ENCODE results near the gene ITPRIP. TPM values are rescaled to one million over a fixed set of nuclear protein-coding genes. Genes with fewer than 3 reads are reported as not detected.

The ITPRIP gene
- total RNA-seq, 4 donors from 2014 or later = 18.1 to 31.5 (median 22.8) TPM

DNA sequence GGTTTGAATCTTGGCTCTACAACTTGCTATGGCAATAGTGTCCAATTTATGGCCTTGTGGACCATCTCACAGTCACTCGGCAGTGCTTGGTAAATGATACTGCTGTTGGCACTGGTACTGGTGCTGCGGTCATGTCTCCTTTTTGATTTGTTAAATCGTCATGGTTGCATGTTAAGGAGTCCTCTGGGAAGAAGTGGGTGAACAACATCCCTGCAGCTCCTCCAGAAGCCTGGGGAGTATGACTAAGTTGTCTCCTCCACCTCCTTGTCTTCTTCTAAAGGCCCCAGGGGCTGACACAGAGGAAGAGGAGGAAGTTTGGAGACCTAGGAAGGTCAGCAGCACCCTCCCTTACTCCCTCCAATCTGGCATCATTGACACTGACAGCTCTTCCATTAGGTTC is 8.5 kb downstream of the ITPRIP start:
- H3K27me3 ChIP-seq = no peaks in the 10 kb centered on the region
- H3K4me1 ChIP-seq = peaks cover 41 to 100% (median 99%) of the 10 kb centered on the region in 3 donors
- no peaks in the 10 kb centered on the region for H3K9me3 ChIP-seq
- ATAC-seq = peak; percentile 0
- peak overlapping the region; percentile 95 to 100 (median 98) for H3K27ac ChIP-seq
- WGBS, 2 donors (ENCODE audit: low coverage in 1 of 2) = 4 to 20% methylated on average over 1 to 3 of the region's 3 CpGs
- H3K4me3 ChIP-seq = no peak overlapping the region
- H3K36me3 ChIP-seq = peaks cover 0 to 5% of the 10 kb centered on the region in 2 donors
- TF ChIP-seq POLR2A (IDR thresholded peaks at IDR 0.05) (no peak), EP300 (IDR thresholded peaks at IDR 0.05) (no peak), POLR2AphosphoS5 (IDR thresholded peaks at IDR 0.05) (no peak)
- TF ChIP-seq, protein P1, sequence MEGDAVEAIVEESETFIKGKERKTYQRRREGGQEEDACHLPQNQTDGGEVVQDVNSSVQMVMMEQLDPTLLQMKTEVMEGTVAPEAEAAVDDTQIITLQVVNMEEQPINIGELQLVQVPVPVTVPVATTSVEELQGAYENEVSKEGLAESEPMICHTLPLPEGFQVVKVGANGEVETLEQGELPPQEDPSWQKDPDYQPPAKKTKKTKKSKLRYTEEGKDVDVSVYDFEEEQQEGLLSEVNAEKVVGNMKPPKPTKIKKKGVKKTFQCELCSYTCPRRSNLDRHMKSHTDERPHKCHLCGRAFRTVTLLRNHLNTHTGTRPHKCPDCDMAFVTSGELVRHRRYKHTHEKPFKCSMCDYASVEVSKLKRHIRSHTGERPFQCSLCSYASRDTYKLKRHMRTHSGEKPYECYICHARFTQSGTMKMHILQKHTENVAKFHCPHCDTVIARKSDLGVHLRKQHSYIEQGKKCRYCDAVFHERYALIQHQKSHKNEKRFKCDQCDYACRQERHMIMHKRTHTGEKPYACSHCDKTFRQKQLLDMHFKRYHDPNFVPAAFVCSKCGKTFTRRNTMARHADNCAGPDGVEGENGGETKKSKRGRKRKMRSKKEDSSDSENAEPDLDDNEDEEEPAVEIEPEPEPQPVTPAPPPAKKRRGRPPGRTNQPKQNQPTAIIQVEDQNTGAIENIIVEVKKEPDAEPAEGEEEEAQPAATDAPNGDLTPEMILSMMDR (IDR thresholded peaks at IDR 0.05) = no peak

DNA sequence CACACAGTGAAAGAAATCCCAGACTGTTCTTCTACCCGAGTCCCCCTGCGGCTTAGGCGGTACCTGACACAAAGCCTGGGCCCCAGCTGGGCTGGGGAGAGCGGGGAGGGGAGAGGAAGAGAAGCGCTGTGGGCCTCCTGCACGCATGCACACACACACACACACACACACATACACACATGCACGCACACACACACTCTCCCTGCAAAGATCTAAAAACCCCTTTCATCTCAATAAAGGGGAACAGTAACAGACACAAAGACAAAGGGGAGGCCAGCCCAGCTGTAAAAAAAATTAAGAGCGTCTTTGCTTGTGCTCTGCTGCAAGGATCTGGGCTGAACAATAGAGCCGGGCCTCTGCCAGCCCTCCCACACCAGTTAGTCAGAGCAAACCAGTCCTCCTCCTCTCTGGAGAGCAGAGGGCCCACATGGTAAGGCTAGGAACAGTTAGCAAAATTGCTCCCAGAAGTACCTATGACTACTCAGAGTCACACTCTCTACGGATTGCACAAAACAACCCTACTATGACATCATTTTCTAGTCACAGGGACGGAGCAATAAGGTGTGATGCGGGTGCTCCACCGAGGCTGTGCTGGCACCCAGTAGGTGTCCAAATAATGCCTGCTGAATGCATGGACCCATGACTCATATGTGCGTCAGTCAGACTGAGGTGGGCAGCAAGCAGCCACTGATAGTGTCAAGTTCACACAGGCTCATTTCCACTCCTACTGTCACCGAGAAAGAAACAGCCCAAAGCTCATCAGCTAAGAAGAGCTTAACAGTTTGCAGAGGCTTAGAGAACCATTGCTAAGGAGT is 9.2 kb downstream of the ITPRIP start:
- Histone ChIP-seq H3K9me3 (no peaks in the 10 kb centered on the region), H3K36me3 (no peaks in the 10 kb centered on the region), H3K4me1 (peaks cover 41 to 100% (median 97%) of the 10 kb centered on the region in 3 donors), H3K27me3 (no peaks in the 10 kb centered on the region), H3K4me3 (peak overlapping the region in 1 of 2 donors; percentile 31), H3K27ac (peak overlapping the region; percentile 95 to 100 (median 98))
- TF ChIP-seq EP300 (IDR thresholded peaks at IDR 0.05) (no peak), POLR2AphosphoS5 (IDR thresholded peaks at IDR 0.05) (peak; percentile 79)
- ATAC-seq = peak; percentile 55
- 0 to 19% methylated on average over 1 to 4 of the region's 15 CpGs for whole genome bisulfite sequencing, 2 donors (ENCODE audit: low coverage in 1 of 2)

DNA sequence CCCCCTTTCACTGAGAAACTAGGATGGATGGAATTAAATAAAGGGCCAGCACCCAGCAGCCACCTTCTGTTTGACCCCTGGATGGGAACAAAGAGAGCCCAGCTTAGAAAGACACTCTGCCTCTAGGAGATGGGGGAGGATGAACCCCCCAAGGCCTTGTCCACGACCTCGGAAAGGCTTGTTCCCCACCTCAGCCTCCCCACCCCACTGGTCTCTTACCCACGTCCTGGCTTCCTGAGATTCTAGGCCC is 9.7 kb downstream of the ITPRIP start:
- H3K27ac ChIP-seq = peak overlapping the region; percentile 95 to 100 (median 98)
- peaks cover 41 to 100% (median 97%) of the 10 kb centered on the region in 3 donors for H3K4me1 ChIP-seq
- H3K36me3 ChIP-seq = no peaks in the 10 kb centered on the region
- no peak for ATAC-seq
- H3K27me3 ChIP-seq = no peaks in the 10 kb centered on the region
- no CpG with 5 or more reads among the region's 3 CpGs for WGBS, 2 donors (ENCODE audit: low coverage in 1 of 2)
- H3K4me3 ChIP-seq = peak overlapping the region in 1 of 2 donors; percentile 31
- no peak for TF ChIP-seq POLR2AphosphoS5 (IDR thresholded peaks at IDR 0.05)
- TF ChIP-seq POLR2A (IDR thresholded peaks at IDR 0.05) = no peak
- TF ChIP-seq EP300 (IDR thresholded peaks at IDR 0.05) = no peak
- TF ChIP-seq, protein P1 (IDR thresholded peaks at IDR 0.05) = peak in 1 of 4 experiments; percentile 5
- H3K9me3 ChIP-seq = no peaks in the 10 kb centered on the region

DNA sequence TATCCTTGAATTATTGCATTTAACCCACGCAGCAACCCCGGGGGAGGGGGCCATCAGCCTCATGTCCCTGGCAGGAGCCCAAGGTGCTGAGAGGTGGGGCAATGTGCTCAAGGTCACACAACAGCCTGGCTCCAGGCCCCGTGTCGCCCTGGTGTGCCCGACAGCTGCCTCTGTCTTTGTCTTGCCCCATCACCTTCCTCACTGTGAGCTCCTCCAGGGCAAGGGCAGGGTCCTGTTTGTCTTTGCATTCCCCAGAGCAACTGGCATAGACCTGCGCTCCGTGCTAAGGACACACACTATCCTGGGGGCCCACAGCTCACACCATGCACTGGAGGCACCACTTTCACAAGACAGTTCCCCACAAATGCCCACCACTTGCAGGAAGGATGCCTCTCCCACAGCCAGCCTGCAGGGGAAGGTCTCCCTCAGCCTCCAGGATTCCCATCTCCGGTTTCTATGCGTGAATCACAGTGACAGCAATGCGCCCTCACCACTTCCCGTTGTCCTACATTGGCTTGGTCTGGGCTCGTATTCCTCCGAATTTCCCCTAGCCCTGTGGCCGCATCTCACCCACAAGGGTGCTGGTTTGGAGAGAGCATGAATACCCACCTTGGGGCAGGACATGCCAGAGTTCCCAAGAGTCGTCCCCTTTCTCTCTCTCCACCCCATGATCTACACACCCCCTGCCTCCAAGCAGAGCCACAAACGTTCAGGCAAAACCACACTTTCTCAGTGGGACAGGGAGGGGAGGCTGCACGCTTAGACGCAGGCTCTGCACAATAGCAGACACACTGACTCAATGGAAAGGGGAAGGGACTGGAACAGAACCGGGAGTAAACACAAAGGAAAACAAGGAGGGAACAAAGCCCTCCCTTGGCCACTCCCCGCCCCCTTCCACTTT is 10.3 kb downstream of the ITPRIP start:
- Histone ChIP-seq H3K27ac (peak overlapping the region; percentile 95 to 100 (median 98)), H3K9me3 (no peaks in the 10 kb centered on the region), H3K27me3 (no peaks in the 10 kb centered on the region), H3K4me1 (peaks cover 41 to 100% (median 97%) of the 10 kb centered on the region in 3 donors), H3K36me3 (no peaks in the 10 kb centered on the region), H3K4me3 (peak overlapping the region in 1 of 2 donors; percentile 31)
- TF ChIP-seq, protein P1 (IDR thresholded peaks at IDR 0.05) = peak in 1 of 4 experiments; percentile 11
- no peak for TF ChIP-seq POLR2A (IDR thresholded peaks at IDR 0.05)
- no peak for ATAC-seq
- WGBS, 2 donors (ENCODE audit: low coverage in 1 of 2) = 45% methylated on average over 11 of the region's 20 CpGs; no CpG with 5 or more reads in 1 of the 2 donors

DNA sequence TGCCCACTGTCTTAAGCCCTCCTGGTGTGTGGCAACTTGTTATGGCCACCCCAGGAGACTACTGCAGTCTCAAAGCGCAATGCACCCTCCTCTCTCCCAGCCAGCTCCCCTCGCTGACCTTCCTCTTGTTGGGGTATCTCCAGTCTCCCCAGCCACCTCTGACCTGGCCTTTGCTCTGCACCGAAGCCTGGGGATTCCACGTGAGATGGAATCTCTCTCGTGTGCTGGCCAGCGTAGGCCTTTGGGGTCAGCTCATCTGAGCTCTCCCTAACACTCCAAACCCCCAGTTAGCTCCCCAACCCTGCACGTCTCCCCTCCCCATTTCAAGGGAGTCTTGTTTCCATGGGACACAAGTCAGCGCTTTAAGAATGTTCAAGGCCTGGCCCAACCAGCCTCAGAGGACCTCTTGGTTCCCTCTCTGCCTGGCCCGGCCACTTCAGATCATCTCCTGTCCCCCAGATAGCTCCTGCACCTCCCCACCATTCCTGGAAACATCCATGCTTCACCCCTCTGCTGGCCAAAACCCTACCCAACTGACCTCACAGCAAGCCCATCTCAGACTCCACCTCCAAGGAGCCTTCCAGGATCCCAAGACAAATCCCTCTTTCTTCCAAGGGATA is 11.2 kb downstream of the ITPRIP start:
- Histone ChIP-seq H3K4me3 (no peak overlapping the region), H3K27ac (peak overlapping the region in 3 of 4 donors; percentile 98 to 100 (median 99)), H3K9me3 (no peaks in the 10 kb centered on the region), H3K27me3 (no peaks in the 10 kb centered on the region), H3K36me3 (no peaks in the 10 kb centered on the region), H3K4me1 (peaks cover 41 to 100% (median 98%) of the 10 kb centered on the region in 3 donors)
- WGBS, 2 donors (ENCODE audit: low coverage in 1 of 2) = 87 to 89% methylated on average over 7 to 9 of the region's 9 CpGs
- no peak for TF ChIP-seq EP300 (IDR thresholded peaks at IDR 0.05)
- TF ChIP-seq, protein P1 (IDR thresholded peaks at IDR 0.05) = no peak
- no peak for TF ChIP-seq POLR2A (IDR thresholded peaks at IDR 0.05)
- TF ChIP-seq POLR2AphosphoS5 (IDR thresholded peaks at IDR 0.05) = no peak
- ATAC-seq = no peak

All from gastroesophageal sphincter (tissue), 4 donors.